ENCODE results near the gene C2orf80.
"Not testable (repeated sequence)": the region's sequence is repeated elsewhere in the genome, so short reads cannot be mapped to it uniquely, and the experiment has no call there.

C2orf80 gene

DNA sequence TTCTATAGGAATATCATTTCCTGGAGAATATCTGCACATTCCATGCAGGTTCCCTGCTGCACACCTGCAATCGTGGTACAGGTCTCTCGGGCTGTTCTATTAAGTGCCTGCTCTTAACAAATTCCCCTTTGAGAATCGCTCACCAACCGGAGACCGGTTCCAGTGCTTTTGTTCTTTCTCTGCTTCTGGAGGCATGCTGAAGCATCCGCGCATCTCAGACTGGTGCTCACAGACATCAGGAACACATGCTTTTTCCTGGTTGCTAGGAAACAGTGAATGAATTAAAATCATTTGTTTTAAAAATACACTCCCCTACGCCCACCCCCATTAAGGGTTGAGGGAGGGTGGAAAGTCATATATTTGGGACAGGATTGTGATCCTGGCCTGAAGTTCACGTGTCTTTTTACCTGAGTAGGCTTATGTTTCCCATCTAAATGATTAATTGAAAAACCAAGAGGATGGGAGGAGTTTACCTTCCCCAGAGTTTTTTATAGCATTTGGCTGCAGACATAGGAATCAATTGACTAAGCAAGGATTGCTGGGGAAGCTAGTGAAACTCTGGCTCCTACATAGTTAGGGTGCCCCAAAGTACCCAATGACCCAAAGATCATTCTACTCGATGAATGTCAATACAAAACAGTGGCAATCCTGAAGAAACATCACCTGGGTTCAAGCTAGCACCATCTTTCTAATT, at the start of gene C2orf80:
C2orf80 (minus strand) TSS at position 221 of the 694 bp plus-strand sequence. CDS start 3,044 bp downstream, outside the sequence.
- DNase-seq (ENCODE audit: low read depth), result no peak

DNA sequence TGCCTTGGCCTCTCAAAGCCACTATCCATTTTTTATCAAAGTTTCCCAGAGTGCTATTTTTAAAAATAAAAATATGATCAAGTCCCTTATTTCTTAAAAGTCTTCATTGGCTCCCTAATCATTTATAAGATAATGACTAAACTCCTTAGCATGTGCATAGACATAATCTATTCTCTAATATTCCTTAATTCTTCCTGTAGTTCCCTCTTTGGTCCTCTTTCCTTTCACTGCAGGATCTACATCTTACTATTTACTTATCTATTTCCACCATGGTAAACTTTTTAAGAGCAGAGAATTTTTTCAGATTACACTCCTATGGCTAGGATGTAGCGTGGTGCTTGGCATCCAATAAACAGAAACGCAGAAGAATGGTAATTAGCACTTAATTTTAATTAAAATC, 46.0 kb upstream of the C2orf80 start:
- no peak for DNase-seq (ENCODE audit: low read depth)

DNA sequence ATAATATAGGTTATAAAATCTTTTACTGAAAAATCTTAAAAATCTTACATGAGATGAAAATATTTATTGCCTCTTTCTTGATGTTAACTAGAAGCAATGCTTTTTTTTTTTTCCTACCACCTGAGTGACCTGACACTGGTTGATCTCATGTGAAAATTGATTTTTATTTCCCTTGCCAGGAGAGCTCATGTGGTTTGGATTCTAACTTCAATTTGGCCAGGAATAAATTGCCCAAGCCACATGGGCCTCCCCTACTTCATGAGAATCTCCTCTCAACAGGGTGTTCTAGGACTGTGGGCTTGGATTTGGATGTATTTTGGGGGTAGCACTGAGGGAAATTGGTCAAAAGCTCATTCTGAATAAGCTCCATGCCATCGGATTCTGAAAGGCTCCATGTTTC, 45.0 kb upstream of the C2orf80 start:
- DNase-seq (ENCODE audit: low read depth), result no peak

DNA sequence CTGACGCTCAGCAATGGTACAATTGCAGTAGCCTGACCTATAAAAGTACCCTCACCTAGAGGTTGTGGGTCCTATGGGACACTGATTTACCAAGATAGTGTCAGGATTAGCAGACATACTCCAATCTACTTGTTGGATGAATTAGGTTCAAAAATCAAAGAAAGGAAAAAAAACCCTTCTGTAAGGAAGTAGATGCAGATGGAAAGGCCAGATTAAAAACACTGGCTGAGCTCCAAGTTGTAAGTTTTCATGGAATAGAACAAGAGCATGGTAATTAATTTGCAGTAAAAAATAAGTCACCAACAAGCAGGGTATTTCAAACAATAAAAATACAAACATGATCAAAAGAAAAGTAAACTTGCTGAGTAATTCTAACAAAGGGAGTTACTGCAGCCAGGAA, 38.6 kb upstream of the C2orf80 start:
- no peak for DNase-seq (ENCODE audit: low read depth)

DNA sequence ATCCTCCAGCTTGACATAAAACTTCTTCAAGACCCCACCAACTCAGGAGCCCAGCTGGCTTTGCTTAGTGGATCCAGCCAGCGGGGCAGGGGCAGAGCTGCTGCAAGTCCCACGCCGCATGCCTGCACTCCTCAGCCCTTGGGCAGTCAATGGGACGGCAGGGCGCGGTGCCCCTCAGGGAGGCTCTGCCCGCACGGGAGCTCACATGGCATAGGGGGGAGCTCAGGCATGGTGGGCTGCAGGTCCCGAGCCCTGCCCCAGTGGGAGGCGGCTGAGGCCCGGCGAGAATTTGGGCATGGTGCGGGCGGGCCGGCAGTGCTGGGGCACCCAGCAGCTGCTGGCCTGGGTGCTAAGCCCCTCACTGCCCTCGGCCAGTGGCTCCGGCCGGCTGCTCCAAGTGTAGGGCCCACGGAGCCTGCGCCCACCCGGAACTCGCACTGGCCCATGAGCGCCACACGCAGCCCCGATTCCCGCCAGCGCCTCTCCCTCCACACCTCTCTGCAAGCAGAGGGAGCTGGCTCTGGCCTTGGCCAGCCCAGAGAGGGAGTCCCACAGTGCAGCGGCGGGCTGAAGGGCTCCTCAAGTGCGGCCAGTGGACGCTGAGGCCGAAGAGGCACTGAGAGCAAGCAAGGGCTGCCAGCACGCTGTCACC, 37.9 kb upstream of the C2orf80 start:
- no peak for DNase-seq (ENCODE audit: low read depth)

DNA sequence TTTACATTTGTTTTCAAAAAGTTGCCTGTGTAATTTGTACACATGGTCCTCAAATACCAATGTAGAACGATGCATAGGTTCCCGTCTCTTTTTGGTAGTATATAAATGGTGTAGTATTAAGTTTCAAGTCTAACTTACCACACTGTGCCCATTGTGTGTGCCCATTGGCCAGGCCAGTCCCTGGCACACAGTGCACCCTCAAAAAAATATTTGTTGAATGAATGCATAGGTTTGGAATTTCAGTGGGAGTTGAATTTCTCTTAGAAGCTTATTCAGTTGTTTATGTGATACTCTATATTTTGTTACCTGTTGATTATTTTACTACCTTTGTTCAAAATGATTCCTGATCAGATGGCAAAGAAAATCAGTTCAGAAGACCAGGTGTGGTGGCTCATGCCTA, 35.0 kb upstream of the C2orf80 start:
- DNase-seq (ENCODE audit: low read depth), result no peak

DNA sequence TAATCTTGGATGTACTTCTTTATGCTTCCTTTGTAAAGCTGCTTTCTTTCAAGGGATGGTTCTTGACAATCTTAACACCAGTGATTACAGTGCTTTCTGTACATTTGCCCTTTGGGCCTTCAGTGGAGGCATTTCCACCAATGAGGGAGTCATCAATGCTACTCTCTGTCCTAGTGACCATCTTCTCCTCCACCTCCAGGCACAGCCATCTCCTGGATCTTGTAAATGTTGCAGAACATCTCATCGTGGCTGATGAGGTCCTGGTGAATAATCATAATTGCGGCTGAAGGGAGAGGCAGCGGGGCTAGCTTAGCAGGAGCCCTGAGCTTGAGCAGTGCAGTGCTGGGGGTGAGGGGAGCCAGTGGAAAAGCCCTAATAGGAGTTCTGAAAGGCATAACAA, 32.5 kb upstream of the C2orf80 start:
- DNase-seq (ENCODE audit: low read depth), result peak; percentile 22

DNA sequence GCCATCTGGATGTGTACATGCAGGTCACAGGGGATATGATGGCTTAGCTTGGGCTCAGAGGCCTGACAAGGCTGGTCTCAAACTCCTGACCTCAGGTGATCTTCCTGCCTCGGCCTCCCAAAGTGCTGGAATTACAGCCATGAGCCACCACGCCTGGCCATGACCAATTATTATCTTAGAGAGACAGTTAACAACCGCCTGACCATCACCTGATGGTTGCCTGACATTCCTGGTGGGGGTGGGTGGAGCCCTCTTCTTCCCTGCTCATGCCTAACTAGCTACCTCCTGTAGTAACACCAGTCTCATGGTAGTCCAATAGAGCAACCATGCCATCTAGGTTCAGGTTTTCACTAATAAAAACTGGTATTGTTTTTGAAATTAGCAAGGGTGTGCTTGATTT, 32.0 kb upstream of the C2orf80 start:
- DNase-seq (ENCODE audit: low read depth), result not testable (repeated sequence)

DNA sequence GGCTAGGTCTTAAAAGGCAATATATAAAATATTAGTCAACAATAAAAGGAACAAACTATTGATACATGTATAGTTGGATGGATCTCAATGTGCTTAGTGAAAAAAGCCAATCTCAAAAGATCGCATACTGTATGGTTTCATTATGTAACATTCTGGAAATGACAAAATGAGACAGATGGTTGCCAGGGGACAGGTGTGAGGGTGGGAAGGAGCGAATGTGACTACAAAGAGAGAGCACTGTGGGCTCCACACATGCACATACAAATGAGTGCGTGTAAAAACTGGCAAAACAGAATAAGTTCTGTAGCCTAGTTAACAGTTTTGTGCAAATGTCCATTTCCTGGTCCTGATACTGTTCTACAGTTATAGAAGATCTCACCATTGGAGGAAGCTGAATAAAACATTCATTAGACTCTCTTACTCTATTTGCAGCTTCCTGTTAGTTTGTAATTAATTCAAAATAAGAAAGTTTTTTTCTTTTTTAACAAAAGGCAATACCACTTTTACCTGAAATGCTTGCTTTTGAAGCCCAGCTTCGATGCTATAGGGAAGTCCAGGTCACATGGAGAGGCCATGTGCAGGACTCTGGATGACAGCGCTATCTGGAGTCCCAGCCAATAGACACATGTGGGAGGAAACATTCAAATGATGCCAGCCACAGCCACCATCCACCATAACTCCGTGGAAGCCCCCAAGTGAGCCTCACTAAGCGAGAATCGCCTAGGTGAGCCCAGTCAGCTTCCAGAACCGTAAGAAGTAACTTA, 21.0 kb upstream of the C2orf80 start:
- no peak for DNase-seq (ENCODE audit: low read depth)

DNA sequence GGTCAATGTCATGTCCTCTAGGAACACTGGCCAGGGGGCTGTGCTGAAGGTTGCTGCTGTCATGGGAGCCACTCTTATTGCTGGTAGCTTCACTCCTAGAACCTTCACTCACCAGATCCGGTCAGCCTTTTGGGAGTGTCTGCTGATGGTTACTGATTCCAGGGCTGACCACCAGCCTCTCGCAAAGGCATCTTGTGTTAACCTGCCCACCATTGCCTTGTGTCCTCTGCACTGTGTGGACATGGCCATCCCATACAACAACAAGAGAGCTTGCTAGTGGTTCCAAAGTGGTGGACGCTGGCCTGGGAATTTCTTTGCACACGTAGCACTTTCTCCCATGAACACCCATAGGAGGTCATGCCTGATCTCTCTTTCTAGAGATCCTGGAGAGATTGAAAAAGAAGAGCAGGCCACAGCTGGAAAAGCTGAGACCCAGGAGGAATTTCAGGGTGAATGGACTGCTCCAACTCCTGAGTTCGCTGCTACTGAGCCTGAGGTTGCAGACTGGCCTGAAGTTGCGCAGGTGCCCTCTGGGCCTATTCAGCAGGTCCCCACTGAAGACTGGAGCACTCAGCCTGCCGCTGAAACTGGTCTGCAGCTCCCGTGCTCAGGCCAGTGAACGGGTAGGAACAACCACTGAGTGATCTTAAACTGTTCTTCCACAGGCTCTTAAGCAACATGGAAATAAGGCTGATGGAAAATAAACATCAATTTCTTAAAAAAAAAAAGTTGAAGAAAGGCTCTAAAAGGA, 18.7 kb upstream of the C2orf80 start:
- no peak for DNase-seq (ENCODE audit: low read depth)

DNA sequence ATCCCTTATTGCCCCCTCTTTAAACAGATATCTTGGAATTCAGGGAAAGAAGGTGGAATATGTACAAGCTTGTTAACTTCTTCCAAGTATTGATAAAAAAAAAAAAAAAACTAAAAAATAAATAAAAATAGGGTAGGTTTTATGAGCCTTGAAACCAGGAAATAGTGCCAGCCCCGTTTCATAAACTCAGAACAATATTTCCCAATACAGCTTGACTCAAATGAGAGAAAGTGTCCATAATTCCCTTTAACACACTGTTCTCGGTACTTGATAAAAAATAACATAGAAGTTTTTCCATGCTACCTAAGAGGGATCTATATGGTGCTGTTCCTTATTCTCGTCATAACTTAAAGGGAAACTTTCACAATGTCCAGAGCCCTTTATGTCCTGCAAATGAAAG, 17.9 kb upstream of the C2orf80 start:
- DNase-seq (ENCODE audit: low read depth), result no peak

DNA sequence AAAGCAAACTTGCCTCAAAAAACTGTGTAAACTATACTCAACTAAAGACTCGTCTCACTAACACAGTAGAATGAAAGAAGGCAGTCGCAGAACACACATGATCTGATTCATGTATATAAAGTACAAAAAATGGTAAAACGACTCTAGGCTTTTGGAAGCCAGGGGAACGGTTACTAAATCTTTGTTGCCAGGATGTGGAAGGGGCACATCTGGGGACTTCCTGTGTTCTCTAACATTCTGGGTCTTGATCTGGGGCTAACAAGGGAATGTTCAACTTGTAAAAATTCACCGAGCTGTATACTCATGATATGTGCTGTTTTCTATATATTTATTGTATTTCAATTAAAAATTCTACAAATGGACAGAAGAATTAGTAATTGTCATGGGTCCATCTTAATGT, 14.3 kb upstream of the C2orf80 start:
- no peak for DNase-seq (ENCODE audit: low read depth)

DNA sequence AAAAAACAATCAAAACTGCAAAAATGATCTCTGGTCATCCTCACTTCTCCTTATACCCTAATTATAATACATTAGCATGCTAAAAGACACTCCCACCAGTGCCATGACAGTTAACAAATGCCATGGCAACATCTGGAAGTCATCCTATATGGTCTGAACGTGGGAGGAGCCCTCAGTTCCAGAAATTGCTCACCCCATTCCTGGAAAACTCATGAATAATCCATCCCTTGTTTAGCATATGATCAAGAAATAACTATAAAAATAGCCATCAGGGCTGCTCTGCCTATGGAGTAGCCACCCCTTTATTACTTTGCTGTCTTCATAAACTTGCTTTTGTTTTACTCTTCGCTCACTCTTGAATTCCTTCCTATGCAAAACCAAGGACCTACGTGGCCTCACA, 5.7 kb upstream of the C2orf80 start:
- DNase-seq (ENCODE audit: low read depth), result no peak

DNA sequence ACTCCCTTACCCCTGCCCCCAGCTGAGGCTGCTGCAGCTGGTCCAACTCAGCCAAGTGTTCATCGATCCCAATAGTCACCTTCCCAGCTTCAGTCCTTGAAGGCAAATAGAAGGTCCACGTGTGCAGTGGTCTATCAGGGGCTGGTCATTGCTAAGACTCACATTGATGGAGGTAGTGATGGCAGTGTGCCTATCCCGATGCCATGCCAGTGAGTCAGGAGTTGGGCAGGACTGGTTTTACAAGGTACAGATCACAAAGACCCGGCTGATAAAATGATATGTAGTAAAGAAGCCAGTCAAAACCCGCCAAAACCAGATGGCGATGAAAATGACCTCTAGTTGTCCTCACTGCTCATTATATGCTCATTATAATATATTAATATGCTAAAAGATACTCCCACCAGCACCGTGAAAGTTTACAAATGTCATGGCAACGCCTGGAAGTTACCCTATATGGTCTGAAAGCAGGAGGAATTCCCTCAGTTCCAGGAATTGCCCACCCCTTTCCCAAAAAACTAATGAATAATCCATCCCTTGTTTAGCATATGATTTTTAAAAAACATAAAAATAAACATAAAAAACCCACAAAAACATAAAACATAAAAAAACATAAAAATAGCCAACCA, 2.9 kb upstream of the C2orf80 start:
- DNase-seq (ENCODE audit: low read depth), result no peak

DNA sequence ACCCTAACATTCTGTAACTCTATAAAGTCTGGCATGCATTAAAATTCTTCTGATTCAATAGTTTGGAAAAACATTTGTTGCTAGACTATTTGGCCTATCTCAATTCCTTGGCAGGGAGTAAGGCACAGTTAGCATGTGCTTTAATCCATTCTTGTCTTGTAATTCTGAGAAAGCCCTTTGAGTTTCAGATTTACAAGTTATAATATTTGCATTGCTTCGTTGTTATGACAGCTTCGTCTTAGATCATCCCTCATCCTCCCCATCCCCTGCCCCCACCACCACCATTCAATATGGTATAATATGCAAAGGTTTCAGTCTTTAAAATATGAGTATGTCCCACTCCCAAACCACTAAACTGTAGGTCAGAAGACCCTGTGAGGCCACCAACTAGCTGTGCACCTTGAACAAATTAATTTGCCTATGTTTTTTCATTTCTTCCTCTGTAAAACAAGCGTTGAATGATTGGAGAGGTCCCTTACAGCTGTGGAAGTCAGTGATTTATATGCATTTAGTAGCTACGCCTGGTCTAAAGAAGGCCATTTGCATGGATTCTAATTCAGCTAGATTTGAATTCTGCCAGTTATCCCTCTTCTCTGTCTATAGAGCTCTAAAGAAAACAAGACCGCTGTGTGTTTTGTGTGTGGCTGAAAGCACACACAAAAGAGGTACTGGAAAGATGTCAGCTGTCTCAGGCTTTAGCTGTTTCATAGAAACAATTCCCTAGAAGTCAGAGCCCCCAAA, 591 bp downstream of the C2orf80 start:
- no peak for DNase-seq (ENCODE audit: low read depth)

DNA sequence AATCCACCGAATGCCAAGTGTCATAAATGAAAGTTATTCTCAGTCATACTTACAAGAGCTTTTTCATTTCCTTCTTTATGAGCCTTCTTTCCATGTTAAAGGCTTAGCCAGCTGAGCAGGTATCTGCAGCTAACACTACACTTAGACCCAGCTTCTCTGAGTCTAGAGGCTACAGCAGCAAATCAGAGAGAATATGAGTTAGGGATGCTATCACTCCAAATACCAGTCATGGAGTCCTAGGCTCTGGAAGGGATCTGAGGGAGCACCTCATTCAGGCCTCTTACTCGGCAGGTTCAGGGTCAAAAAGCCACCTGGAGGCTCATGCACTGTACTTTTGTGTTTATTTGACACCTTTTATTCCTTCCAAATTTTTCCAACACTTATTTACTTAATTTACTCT, 2.9 kb downstream of the C2orf80 start:
- no peak for DNase-seq (ENCODE audit: low read depth)

DNA sequence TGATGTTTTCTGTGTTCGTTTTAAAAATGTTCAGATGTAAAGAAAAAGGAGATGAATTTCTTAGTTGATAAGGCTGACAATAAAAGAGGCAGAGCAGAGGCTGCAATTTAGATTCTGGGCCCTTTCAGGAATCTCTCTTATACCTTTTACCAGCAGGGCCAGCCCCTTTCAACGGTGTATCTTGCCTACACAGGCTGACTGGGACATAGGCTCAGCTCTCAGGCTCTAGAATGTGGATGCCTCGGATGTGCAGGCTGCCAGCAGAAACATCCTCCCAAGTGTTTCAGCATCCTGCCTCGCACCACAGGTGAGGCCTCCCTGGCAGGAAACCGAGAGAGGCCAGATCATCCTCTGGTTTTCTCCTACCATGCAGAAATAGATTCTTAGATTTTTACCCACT, 3.4 kb downstream of the C2orf80 start:
- no peak for DNase-seq (ENCODE audit: low read depth)

DNA sequence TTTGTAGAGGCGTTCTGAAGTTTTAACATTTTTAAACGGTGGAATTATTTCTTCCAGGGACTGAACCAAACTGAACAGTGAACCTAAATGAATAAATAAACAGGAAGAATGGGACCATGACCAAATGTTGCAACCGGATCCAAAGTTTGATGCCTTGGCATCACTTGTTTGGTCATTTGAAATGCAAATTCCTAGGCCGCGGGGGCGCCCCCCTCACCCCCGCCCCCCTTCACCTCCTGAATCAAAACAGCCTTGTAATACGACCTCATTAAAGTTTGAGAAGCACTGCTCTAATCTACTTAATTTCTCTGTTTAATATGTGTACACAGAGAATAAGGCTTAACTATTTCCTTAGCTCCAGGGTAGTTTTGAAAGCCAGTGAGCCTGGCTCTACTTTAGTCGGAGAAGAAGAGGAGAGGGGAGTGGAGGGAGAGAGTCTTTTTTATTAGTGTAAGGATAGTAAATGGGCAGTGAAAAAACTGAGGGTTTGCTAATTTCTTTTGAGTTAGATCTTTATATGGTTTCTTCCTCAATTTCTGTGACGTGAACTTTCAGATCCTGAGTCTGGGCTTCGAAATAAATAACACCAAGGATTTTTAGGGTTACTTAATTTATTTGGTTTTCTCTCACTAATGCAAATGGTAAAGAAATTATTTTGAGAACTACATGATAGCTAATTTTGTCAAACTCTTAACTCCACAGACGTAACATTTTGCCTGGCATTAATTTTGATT, 5.7 kb downstream of the C2orf80 start:
- no peak for DNase-seq (ENCODE audit: low read depth)

DNA sequence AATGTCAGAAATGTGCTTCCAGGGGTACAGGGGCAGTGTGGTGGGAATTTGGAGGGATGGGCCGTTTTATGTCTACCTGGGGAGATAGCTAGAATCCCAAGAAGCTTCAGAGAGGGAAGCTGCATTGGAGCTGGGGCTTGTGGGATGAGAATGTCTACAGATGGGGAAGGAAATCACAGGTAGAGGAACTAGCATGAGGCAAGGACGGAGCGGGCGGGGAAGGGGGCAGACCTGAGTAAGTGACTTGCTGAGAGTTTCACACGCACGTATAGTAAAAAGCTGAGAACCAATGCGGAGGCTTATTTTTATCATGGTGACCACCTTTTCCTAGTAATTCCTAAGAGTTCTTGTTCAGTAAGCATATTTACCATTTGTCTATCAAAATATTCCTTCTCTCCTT, 6.3 kb downstream of the C2orf80 start:
- DNase-seq (ENCODE audit: low read depth), result no peak

DNA sequence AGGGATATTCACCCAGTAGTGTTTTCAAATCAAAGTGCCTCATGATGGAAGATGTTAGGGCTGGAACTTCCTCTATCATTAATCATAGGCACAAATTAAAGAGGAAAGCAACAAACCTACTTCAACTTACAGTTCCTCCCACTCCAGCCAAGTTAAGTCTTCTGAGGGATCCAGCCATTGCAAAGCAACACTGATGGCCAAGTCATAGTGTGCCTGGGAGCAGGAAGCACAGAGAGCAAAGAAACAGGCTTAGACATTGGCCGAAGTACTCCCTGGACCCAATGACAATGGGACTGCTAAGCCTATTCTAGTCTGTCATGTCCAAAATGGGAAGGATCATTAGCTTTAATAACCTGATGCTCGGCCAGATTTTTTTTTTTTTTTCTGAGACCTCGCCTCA, 7.0 kb downstream of the C2orf80 start:
- no peak for DNase-seq (ENCODE audit: low read depth)

Data from non-pigmented ciliary epithelial cell (primary cell).